HTR-8/SVneo (cell line): ENCODE measurements around the gene TBC1D25.
A peak's percentile ranks its signal among the peaks of the same experiment; 100 is the strongest.

Experiments used
- DNase-seq: peaks from one replicate; pipeline ENCODE4 v3.0.0; 2011; ENCODE audit warnings: low spot score, mixed read lengths; ENCODE audit not compliant: insufficient read length
- FAIRE-seq: peaks from 2 replicates; lab custom pipeline; 2011; peaks lifted over from hg19 to GRCh38; lab: Jason Lieb, UNC

TBC1D25 gene

GRCh38 chrX:48597353-48598264 lies 58.1 kb downstream of the TBC1D25 start, which contains the start of gene WDR13:
Gene WDR13 (plus strand): TSS chrX:48597492. CDS start chrX:48597997, 505 bp downstream.
- peak; percentile 95 for FAIRE-seq

GRCh38 chrX:48598614-48599013 lies 59.1 kb downstream of the TBC1D25 start:
- DNase-seq (no peak), FAIRE-seq (no peak)

More at GRCh38 chrX:48597353-48598264, 58.1 kb downstream of the TBC1D25 start, which contains the start of gene WDR13:
- peak; percentile 81 for DNase-seq

- DNase-seq (no peak), FAIRE-seq (no peak)
Observed at GRCh38 chrX:48599341-48599740, 59.8 kb downstream of the TBC1D25 start.

DNA sequence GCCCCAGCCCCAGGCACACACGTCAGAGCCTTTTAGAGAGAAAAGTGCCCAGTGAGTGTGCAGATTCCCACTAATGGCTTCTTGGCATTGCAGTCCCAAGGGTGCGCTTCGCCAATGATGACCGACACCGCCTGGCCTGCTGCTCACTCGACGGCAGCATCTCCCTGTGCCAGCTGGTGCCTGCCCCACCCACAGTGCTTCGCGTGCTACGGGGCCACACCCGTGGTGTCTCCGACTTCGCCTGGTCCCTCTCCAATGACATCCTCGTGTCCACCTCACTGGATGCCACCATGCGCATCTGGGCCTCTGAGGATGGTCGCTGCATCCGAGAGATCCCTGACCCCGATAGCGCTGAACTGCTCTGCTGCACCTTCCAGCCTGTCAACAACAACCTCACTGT lies 60.7 kb downstream of the TBC1D25 start:
- FAIRE-seq, result no peak
- no peak for DNase-seq

DNA sequence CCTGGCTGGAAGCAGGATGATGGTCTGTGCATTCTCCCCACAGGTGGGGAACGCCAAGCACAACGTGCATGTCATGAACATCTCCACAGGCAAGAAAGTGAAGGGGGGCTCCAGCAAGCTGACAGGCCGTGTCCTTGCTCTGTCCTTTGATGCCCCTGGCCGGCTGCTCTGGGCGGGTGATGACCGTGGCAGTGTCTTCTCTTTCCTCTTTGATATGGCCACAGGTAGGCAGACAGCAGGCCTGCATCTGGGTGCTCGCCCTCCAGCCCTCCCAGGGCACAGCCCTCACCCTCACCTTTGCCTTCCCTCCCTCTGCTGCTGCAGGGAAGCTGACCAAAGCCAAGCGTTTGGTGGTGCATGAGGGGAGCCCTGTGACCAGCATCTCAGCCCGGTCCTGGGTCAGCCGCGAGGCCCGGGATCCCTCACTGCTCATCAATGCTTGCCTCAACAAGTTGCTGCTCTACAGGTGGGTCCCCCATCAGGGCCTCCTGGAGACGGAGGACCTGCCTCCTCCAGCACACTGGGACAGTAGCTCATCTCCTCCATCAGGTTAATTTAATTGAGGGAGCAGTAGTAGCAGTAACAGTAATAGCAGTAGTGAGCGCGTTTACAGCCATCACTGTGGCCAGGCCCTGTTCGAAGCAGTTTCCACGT lies 62.4 kb downstream of the TBC1D25 start:
- no peak for DNase-seq
- FAIRE-seq, result no peak

- no peak for FAIRE-seq
- DNase-seq, result no peak
Observed at GRCh38 chrX:48604701-48605100, 65.2 kb downstream of the TBC1D25 start.

- no peak for DNase-seq
- no peak for FAIRE-seq
Observed at GRCh38 chrX:48606091-48606490, 66.6 kb downstream of the TBC1D25 start.

DNA sequence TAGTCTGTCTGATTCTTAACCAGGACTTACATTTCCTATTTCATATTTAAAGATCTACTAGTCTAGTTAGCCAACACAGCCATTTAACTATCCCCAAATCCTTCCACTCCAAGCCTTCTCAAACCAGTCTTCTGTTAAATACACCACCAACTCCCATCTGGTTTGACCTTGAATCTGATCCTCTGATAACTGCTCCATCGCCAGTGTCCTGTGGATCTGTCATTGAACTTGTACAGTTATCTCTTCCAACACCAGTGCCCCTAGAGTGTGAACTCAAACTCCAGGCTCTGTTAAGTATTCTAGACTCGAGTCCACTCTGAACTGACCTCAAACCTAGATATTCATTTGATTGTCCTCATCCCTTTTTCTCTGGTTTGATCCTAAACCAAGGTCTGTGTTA lies 72.2 kb downstream of the TBC1D25 start:
- no peak for FAIRE-seq
- no peak for DNase-seq
